ENCODE measurements around the gene ADGRF4. TPM values are rescaled to one million over a fixed set of nuclear protein-coding genes. Genes with fewer than 3 reads are reported as not detected.
A peak's percentile ranks its signal among the peaks of the same experiment; 100 is the strongest.

Gene ADGRF4
- total and polyA plus RNA-seq, 4 donors: 0.10 to 0.48 (median 0.22) TPM

- Histone ChIP-seq H3K4me3 (no peak overlapping the region), H3K36me3 (ENCODE audit: control insufficient read depth in 4 of 4, insufficient read depth in 4 of 4, low read length in 4 of 4) (no peaks in the 10 kb centered on the region), H3K9ac (ENCODE audit: insufficient read depth in 1 of 2, low read length in 2 of 2) (no peak overlapping the region), H3K9me3 (ENCODE audit: control insufficient read depth in 4 of 4, insufficient read depth in 3 of 4, low read length in 3 of 4) (no peaks in the 10 kb centered on the region), H3K27ac (ENCODE audit: low read depth in 1 of 2, low read length in 1 of 2) (no peak overlapping the region), H3K4me1 (ENCODE audit: control insufficient read depth in 5 of 5, insufficient read depth in 5 of 5, low read length in 5 of 5) (no peaks in the 10 kb centered on the region), H3K27me3 (ENCODE audit: control insufficient read depth in 3 of 3, insufficient read depth in 3 of 3, low read length in 2 of 3) (no peaks in the 10 kb centered on the region)
- WGBS, 2 donors: 73 to 78% methylated on average over 4 of the region's 4 CpGs
- DNase-seq (no peak), ATAC-seq (ENCODE audit: insufficient read depth, low FRiP score) (no peak)
- TF ChIP-seq CTCF (IDR thresholded peaks at IDR 0.05; ENCODE audit: control extremely low read depth, extremely low read depth): no peak
Observed at GRCh38 chr6:47734831-47735481, 36.6 kb downstream of the ADGRF4 start.

GRCh38 chr6:47736083-47736700, 37.8 kb downstream of the ADGRF4 start:
- H3K27me3 ChIP-seq (ENCODE audit: control insufficient read depth in 3 of 3, insufficient read depth in 3 of 3, low read length in 2 of 3): no peaks in the 10 kb centered on the region
- H3K36me3 ChIP-seq (ENCODE audit: control insufficient read depth in 4 of 4, insufficient read depth in 4 of 4, low read length in 4 of 4): no peaks in the 10 kb centered on the region
- no peak overlapping the region for H3K4me3 ChIP-seq
- no peak for ATAC-seq (ENCODE audit: insufficient read depth, low FRiP score)
- 76% methylated on average over 7 of the region's 7 CpGs for WGBS, 2 donors
- no peak for DNase-seq
- no peaks in the 10 kb centered on the region for H3K9me3 ChIP-seq (ENCODE audit: control insufficient read depth in 4 of 4, insufficient read depth in 3 of 4, low read length in 3 of 4)
- no peaks in the 10 kb centered on the region for H3K4me1 ChIP-seq (ENCODE audit: control insufficient read depth in 5 of 5, insufficient read depth in 5 of 5, low read length in 5 of 5)
- no peak for TF ChIP-seq CTCF (IDR thresholded peaks at IDR 0.05; ENCODE audit: control extremely low read depth, extremely low read depth)
- no peak overlapping the region for H3K9ac ChIP-seq (ENCODE audit: insufficient read depth in 1 of 2, low read length in 2 of 2)
- H3K27ac ChIP-seq (ENCODE audit: low read depth in 1 of 2, low read length in 1 of 2): no peak overlapping the region

GRCh38 chr6:47737406-47737805, 39.0 kb downstream of the ADGRF4 start:
- DNase-seq (peak in 1 of 3 donors; percentile 3), ATAC-seq (ENCODE audit: insufficient read depth, low FRiP score) (no peak)
- no peak overlapping the region for H3K9ac ChIP-seq (ENCODE audit: insufficient read depth in 1 of 2, low read length in 2 of 2)
- no peaks in the 10 kb centered on the region for H3K36me3 ChIP-seq (ENCODE audit: control insufficient read depth in 4 of 4, insufficient read depth in 4 of 4, low read length in 4 of 4)
- H3K4me3 ChIP-seq: no peak overlapping the region
- H3K9me3 ChIP-seq (ENCODE audit: control insufficient read depth in 4 of 4, insufficient read depth in 3 of 4, low read length in 3 of 4): no peaks in the 10 kb centered on the region
- no peak for TF ChIP-seq CTCF (IDR thresholded peaks at IDR 0.05; ENCODE audit: control extremely low read depth, extremely low read depth)
- WGBS, 2 donors: 76 to 82% methylated on average over 2 of the region's 2 CpGs
- no peak overlapping the region for H3K27ac ChIP-seq (ENCODE audit: low read depth in 1 of 2, low read length in 1 of 2)
- no peaks in the 10 kb centered on the region for H3K4me1 ChIP-seq (ENCODE audit: control insufficient read depth in 5 of 5, insufficient read depth in 5 of 5, low read length in 5 of 5)
- no peaks in the 10 kb centered on the region for H3K27me3 ChIP-seq (ENCODE audit: control insufficient read depth in 3 of 3, insufficient read depth in 3 of 3, low read length in 2 of 3)

Data from lung (tissue), 12 donors.